Measurements from ENCODE around the gene HSPB1.

The HSPB1 gene

GRCh38 chr7:76343931-76344321, 41.5 kb downstream of the HSPB1 start:
- H3K4me3 ChIP-seq (ENCODE audit: low read depth, low read length): no peak overlapping the region
- no peak for DNase-seq (ENCODE audit: low read depth)
- TF ChIP-seq CTCF (IDR thresholded peaks at IDR 0.05; ENCODE audit: control insufficient read depth, extremely low read depth, insufficient read depth): no peak

DNA sequence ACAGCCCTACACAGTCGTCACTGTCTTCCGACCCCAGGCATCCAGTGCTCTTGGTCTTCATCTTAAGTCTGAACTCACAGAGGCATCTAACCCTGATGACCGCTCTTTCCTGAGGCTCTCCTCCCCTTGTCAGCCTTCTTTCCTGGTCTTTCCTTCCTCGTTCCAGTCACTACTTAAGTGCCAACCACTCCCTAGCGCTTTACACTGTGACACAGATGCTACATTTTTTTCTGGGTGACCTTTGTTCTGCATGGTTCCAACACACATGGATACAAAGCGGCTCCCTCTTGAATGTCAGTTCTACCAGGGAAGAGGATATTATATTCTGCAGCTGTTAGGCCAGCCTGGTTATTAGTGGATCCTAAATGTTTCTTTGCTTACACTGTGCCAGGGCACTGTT, 43.6 kb downstream of the HSPB1 start:
- no peak for DNase-seq (ENCODE audit: low read depth)
- TF ChIP-seq CTCF (IDR thresholded peaks at IDR 0.05; ENCODE audit: control insufficient read depth, extremely low read depth, insufficient read depth): no peak
- H3K4me3 ChIP-seq (ENCODE audit: low read depth, low read length): no peak overlapping the region

- TF ChIP-seq CTCF (IDR thresholded peaks at IDR 0.05; ENCODE audit: control insufficient read depth, extremely low read depth, insufficient read depth): no peak
- no peak for DNase-seq (ENCODE audit: low read depth)
- H3K4me3 ChIP-seq (ENCODE audit: low read depth, low read length): no peak overlapping the region
These were observed 44.3 kb downstream of the HSPB1 start for GRCh38 chr7:76346778-76347177.

DNA sequence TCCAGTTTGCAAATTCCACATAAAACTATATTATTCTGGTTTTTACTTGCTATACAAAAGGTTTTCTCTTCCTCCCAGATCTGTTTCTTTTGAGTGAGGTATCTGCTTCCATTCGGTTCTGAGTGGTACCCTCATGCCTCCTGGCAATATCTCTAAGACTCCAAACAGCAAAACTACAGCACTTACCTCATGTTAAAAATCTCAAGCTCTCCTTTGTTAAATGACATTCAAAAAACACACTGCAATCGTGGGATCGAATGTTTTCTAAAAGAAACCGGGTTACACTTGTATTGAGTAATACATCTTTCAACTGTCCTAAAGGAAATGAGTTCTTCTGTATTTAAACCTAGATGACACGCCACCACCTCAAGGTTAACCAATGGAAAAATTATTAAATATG, 45.2 kb downstream of the HSPB1 start:
- TF ChIP-seq CTCF (IDR thresholded peaks at IDR 0.05; ENCODE audit: control insufficient read depth, extremely low read depth, insufficient read depth): no peak
- H3K4me3 ChIP-seq (ENCODE audit: low read depth, low read length): no peak overlapping the region
- no peak for DNase-seq (ENCODE audit: low read depth)

DNA sequence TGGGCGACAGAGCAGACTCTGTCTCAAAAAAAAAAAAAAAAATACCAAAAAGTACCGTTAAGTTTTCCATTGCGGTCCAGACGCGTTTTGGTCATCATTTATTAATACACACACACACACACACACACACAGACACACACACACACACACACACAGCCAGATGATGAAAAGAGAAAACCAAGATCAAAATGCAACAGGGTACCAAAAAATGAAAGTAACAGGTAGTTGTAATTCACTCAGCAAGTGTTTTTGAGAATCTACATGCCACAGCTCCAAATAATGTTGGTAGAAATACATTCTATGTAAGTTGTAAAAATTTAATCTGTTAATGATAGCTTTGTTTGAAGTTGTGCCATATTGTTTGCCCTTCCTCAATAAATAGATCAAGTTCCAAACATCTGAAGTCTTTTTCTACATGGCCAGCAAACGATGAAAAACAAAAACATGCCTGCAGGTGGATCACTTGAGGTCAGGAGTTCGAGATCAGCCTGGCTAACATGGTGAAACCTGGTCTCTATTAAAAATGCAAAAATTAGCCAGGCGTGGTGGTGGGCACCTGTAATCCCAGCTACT, 46.9 kb downstream of the HSPB1 start:
- H3K4me3 ChIP-seq (ENCODE audit: low read depth, low read length): no peak overlapping the region
- DNase-seq (ENCODE audit: low read depth): peak; percentile 51
- no peak for TF ChIP-seq CTCF (IDR thresholded peaks at IDR 0.05; ENCODE audit: control insufficient read depth, extremely low read depth, insufficient read depth)

- no peak for DNase-seq (ENCODE audit: low read depth)
- H3K4me3 ChIP-seq (ENCODE audit: low read depth, low read length): no peak overlapping the region
- no peak for TF ChIP-seq CTCF (IDR thresholded peaks at IDR 0.05; ENCODE audit: control insufficient read depth, extremely low read depth, insufficient read depth)
These were observed 48.9 kb downstream of the HSPB1 start for GRCh38 chr7:76351372-76351771.

GRCh38 chr7:76352193-76352592, 49.7 kb downstream of the HSPB1 start:
- no peak for DNase-seq (ENCODE audit: low read depth)
- H3K4me3 ChIP-seq (ENCODE audit: low read depth, low read length): no peak overlapping the region
- TF ChIP-seq CTCF (IDR thresholded peaks at IDR 0.05; ENCODE audit: control insufficient read depth, extremely low read depth, insufficient read depth): no peak
